Right ventricle myocardium inferior (tissue), 1 donor: ENCODE data around the gene TMEM151B. TPM values are rescaled to one million over a fixed set of nuclear protein-coding genes. Genes with fewer than 3 reads are reported as not detected.

Experiments used
- ATAC-seq: fragments of 200-7000 bp; cut with Tn5 transposase; one replicate; pipeline ENCODE4 v1.9.1; 2020; ENCODE audit warnings: mild to moderate bottlenecking, moderate library complexity
- DNase-seq: peaks from one replicate; pipeline ENCODE4 v3.0.0; 2021; ENCODE audit errors: missing footprints
- intact Hi-C: fragments of 100-400 bp; cut with DNase I; formaldehyde crosslinking; loops from one replicate; pipeline ENCODE4 v1.11.0; 2022
- total RNA-seq: library from RNA; stranded (reverse); fragmentation: NEBNext Ultra II Directional; extraction: Animal tissue kit (Norgen Biotek cat#: 25700); gene quantifications from one replicate; pipeline ENCODE4 v1.2.1, GENCODE V29; 2021
- donor health status: DM: no; HTN: yes; CAD: no; lungs with severe emphysema.

Gene TMEM151B
- total RNA-seq, 1 donor from 2014 or later: not detected

GRCh38 chr6:44246663-44247337 is 23.4 kb upstream of the TMEM151B start, which contains the start of gene HSP90AB1:
Gene HSP90AB1 (plus strand): TSS chr6:44247101. CDS start chr6:44248630, 1,529 bp downstream.
- intact Hi-C loops: loop anchor here (5.0 kb wide), 1 partner anchor 144 kb away; no protein-coding TSS in a partner anchor
- peak; percentile 94 for ATAC-seq
- peak; percentile 94 for DNase-seq

- ATAC-seq (peak; percentile 14), DNase-seq (peak; percentile 81)
- intact Hi-C loops: loop anchor here (5.0 kb wide), 1 partner anchor 145 kb away; no protein-coding TSS in a partner anchor
Measured at GRCh38 chr6:44247338-44248302, 22.6 kb upstream of the TMEM151B start.

- no peak for ATAC-seq
- DNase-seq: no peak
- intact Hi-C loops: loop anchor here (5.0 kb wide), 1 partner anchor 146 kb away; no protein-coding TSS in a partner anchor
Measured at GRCh38 chr6:44248579-44248978, 21.7 kb upstream of the TMEM151B start.

GRCh38 chr6:44249082-44249748 is 21.0 kb upstream of the TMEM151B start:
- DNase-seq: no peak
- no peak for ATAC-seq
- intact Hi-C loops: loop anchor here (5.0 kb wide), 1 partner anchor 147 kb away; no protein-coding TSS in a partner anchor

- DNase-seq (no peak), ATAC-seq (no peak)
- intact Hi-C loops: no loop called here
Measured at GRCh38 chr6:44250067-44250717, 20.1 kb upstream of the TMEM151B start.

- intact Hi-C loops: no loop called here
- ATAC-seq: no peak
Measured at GRCh38 chr6:44250718-44251123, 19.5 kb upstream of the TMEM151B start.

GRCh38 chr6:44251576-44252524 is 18.4 kb upstream of the TMEM151B start:
- ATAC-seq: no peak
- DNase-seq: no peak
- intact Hi-C loops: no loop called here

More at GRCh38 chr6:44250718-44251123, 19.5 kb upstream of the TMEM151B start:
- no peak for DNase-seq

GRCh38 chr6:44253307-44254101 is 16.7 kb upstream of the TMEM151B start:
- no peak for DNase-seq
- intact Hi-C loops: no loop called here
- no peak for ATAC-seq

- no peak for DNase-seq
- intact Hi-C loops: no loop called here
- ATAC-seq: no peak
Measured at GRCh38 chr6:44254191-44255104, 15.8 kb upstream of the TMEM151B start.

- no peak for ATAC-seq
- intact Hi-C loops: no loop called here
- no peak for DNase-seq
Measured at GRCh38 chr6:44255105-44255808, 15.0 kb upstream of the TMEM151B start.

- ATAC-seq (no peak), DNase-seq (no peak)
- intact Hi-C loops: no loop called here
Measured at GRCh38 chr6:44255871-44256774, 14.1 kb upstream of the TMEM151B start.

GRCh38 chr6:44256775-44257024 is 13.6 kb upstream of the TMEM151B start:
- no peak for ATAC-seq
- intact Hi-C loops: no loop called here
- no peak for DNase-seq

- peak; percentile 85 for DNase-seq
- peak; percentile 83 for ATAC-seq
- intact Hi-C loops: no loop called here
Measured at GRCh38 chr6:44257025-44257752, 13.1 kb upstream of the TMEM151B start, which contains the start of gene SLC35B2. Gene SLC35B2 (minus strand): TSS chr6:44257528. CDS start chr6:44257410, 118 bp downstream.
